ENCODE measurements around the gene PAFAH1B2. TPM values are rescaled to one million over a fixed set of nuclear protein-coding genes. Genes with fewer than 3 reads are reported as not detected.

PAFAH1B2 gene
- total and polyA plus RNA-seq, 8 donors, result 14.9 to 174 (median 32.0) TPM

- H3K4me3 ChIP-seq, result peak overlapping the region; percentile 86 to 96 (median 94)
- peak; percentile 57 to 84 for DNase-seq
- intact Hi-C loops (cut with DNase I; ENCODE audit: low total_unique reads), result no loop called here
- H3K4me1 ChIP-seq, result peaks cover 24 to 53% (median 49%) of the 10 kb centered on the region in 4 donors
- no peaks in the 10 kb centered on the region for H3K9me3 ChIP-seq
- H3K27me3 ChIP-seq, result no peaks in the 10 kb centered on the region
- TF ChIP-seq POLR2AphosphoS5 (IDR thresholded peaks at IDR 0.05), result peak in 1 of 3 donors; percentile 48
- no peak for TF ChIP-seq POLR2A (IDR thresholded peaks at IDR 0.05)
- TF ChIP-seq CTCF (IDR thresholded peaks at IDR 0.05), result no peak
- H3K36me3 ChIP-seq, result peaks cover 10 to 20% (median 15%) of the 10 kb centered on the region in 4 donors
- 0 to 1% (median 0%) methylated on average over 39 to 62 of the region's 62 CpGs for WGBS, 5 donors
- H3K27ac ChIP-seq, result peak overlapping the region; percentile 94 to 98 (median 97)
Observed at GRCh38 chr11:117144477-117145392, 648 bp downstream of the PAFAH1B2 start.

- intact Hi-C loops (cut with DNase I; ENCODE audit: low total_unique reads), result no loop called here
Observed at GRCh38 chr11:117145393-117145761, 1.3 kb downstream of the PAFAH1B2 start.

GRCh38 chr11:117146521-117146920, 2.4 kb downstream of the PAFAH1B2 start:
- H3K9me3 ChIP-seq, result no peaks in the 10 kb centered on the region
- no peak for TF ChIP-seq POLR2AphosphoS5 (IDR thresholded peaks at IDR 0.05)
- no peak for TF ChIP-seq CTCF (IDR thresholded peaks at IDR 0.05)
- TF ChIP-seq POLR2A (IDR thresholded peaks at IDR 0.05), result no peak
- no peak for TF ChIP-seq EP300 (IDR thresholded peaks at IDR 0.05)
- DNase-seq, result no peak
- H3K4me3 ChIP-seq, result peak overlapping the region in 2 of 4 donors; percentile 86 to 94
- H3K4me1 ChIP-seq, result peaks cover 41 to 71% (median 60%) of the 10 kb centered on the region in 4 donors
- 45 to 64% (median 53%) methylated on average over 10 of the region's 10 CpGs for WGBS, 5 donors
- peak overlapping the region in 4 of 5 donors; percentile 5 to 98 (median 97) for H3K27ac ChIP-seq
- no peaks in the 10 kb centered on the region for H3K27me3 ChIP-seq
- peaks cover 10 to 20% (median 15%) of the 10 kb centered on the region in 4 donors for H3K36me3 ChIP-seq
- intact Hi-C loops (cut with DNase I; ENCODE audit: low total_unique reads), result no loop called here

More at GRCh38 chr11:117145393-117145761, 1.3 kb downstream of the PAFAH1B2 start:
- 1 to 6% (median 5%) methylated on average over 5 of the region's 5 CpGs for WGBS, 5 donors
- H3K27ac ChIP-seq, result peak overlapping the region; percentile 94 to 98 (median 97)
- peak overlapping the region; percentile 86 to 96 (median 94) for H3K4me3 ChIP-seq
- TF ChIP-seq CTCF (IDR thresholded peaks at IDR 0.05) (no peak), POLR2A (IDR thresholded peaks at IDR 0.05) (no peak), POLR2AphosphoS5 (IDR thresholded peaks at IDR 0.05) (no peak), EP300 (IDR thresholded peaks at IDR 0.05) (no peak)
- no peaks in the 10 kb centered on the region for H3K27me3 ChIP-seq
- peaks cover 10 to 20% (median 15%) of the 10 kb centered on the region in 4 donors for H3K36me3 ChIP-seq
- peak in 1 of 2 donors; percentile 54 for DNase-seq
- peaks cover 30 to 60% (median 54%) of the 10 kb centered on the region in 4 donors for H3K4me1 ChIP-seq
- H3K9me3 ChIP-seq, result no peaks in the 10 kb centered on the region

GRCh38 chr11:117152066-117152465, 8.0 kb downstream of the PAFAH1B2 start:
- intact Hi-C loops (cut with DNase I; ENCODE audit: low total_unique reads), result no loop called here
- WGBS, 5 donors, result 37 to 56% (median 47%) methylated on average over 2 of the region's 2 CpGs
- H3K36me3 ChIP-seq, result peaks cover 19 to 56% (median 53%) of the 10 kb centered on the region in 4 donors
- TF ChIP-seq POLR2AphosphoS5 (IDR thresholded peaks at IDR 0.05) (no peak), CTCF (IDR thresholded peaks at IDR 0.05) (no peak), EP300 (IDR thresholded peaks at IDR 0.05) (no peak), POLR2A (IDR thresholded peaks at IDR 0.05) (no peak)
- H3K4me3 ChIP-seq, result no peak overlapping the region
- H3K27ac ChIP-seq, result no peak overlapping the region
- peaks cover 31 to 92% (median 63%) of the 10 kb centered on the region in 4 donors for H3K4me1 ChIP-seq
- no peak for DNase-seq
- no peaks in the 10 kb centered on the region for H3K27me3 ChIP-seq
- H3K9me3 ChIP-seq, result no peaks in the 10 kb centered on the region

All from stomach (tissue), 9 donors.